Activated CD4-positive, alpha-beta T cell treated with anti-CD3 and anti-CD28 coated beads for 36 hours (primary cell): ENCODE measurements around the gene RAD23A. TPM values are rescaled to one million over a fixed set of nuclear protein-coding genes. Genes with fewer than 3 reads are reported as not detected.
"Not testable (repeated sequence)": the region's sequence is repeated elsewhere in the genome, so short reads cannot be mapped to it uniquely, and the experiment has no call there.

Experiments used
- ATAC-seq: fragments of 200-7000 bp; cut with Tn5 transposase; one replicate; pipeline ENCODE4 v1.10.0; 2021; ENCODE audit warnings: mild to moderate bottlenecking, moderate library complexity
- CTCF ChIA-PET: fragments of 350-600 bp; sonication (Branson Sonifier 250); formaldehyde crosslinking; loops from one replicate; lab custom pipeline; 2021; ENCODE audit warnings: antibody characterized with exemption; lab: Charles Lee
- POLR2A ChIA-PET: fragments of 350-600 bp; sonication (Branson Sonifier 250); formaldehyde crosslinking; loops from one replicate; lab custom pipeline; 2021; ENCODE audit warnings: antibody characterized with exemption, inconsistent platforms; lab: Charles Lee
- DNase-seq: peaks from one replicate; pipeline ENCODE4 v3.0.0-alpha.2; 2020
- H3K27ac Mint-ChIP-seq: one replicate; pipeline ENCODE4 v1.8.0; 2021; ENCODE audit warnings: mixed read lengths
- H3K27me3 Mint-ChIP-seq: one replicate; pipeline ENCODE4 v1.8.0; 2021; ENCODE audit warnings: mixed read lengths
- H3K36me3 Mint-ChIP-seq: one replicate; pipeline ENCODE4 v1.8.0; 2021; ENCODE audit warnings: low read depth, mixed read lengths
- H3K4me1 Mint-ChIP-seq: one replicate; pipeline ENCODE4 v1.8.0; 2021; ENCODE audit warnings: mixed read lengths
- H3K4me3 Mint-ChIP-seq: one replicate; pipeline ENCODE4 v1.8.0; 2021; ENCODE audit warnings: mild to moderate bottlenecking, moderate library complexity, mixed read lengths
- H3K9me3 Mint-ChIP-seq: one replicate; pipeline ENCODE4 v1.8.0; 2021; ENCODE audit warnings: low read depth, mixed read lengths
- intact Hi-C, 2 experiments: fragments of 100-400 bp; cut with DNase I in 1 of 2; cut with micrococcal nuclease in 1 of 2; formaldehyde crosslinking; loops; one replicate each; pipeline versions ENCODE4 v1.14.2 to v1.15.1; 2022 to 2024; cut with DNase I, micrococcal nuclease
- total RNA-seq, 2 experiments: library from RNA; stranded (reverse); gene quantifications; one replicate each; pipeline ENCODE4 v1.2.3, GENCODE V29; 2021

Gene RAD23A
- total RNA-seq, 2 experiments from 2014 or later = 189 to 265 TPM

GRCh38 chr19:12973236-12973635 lies 27.6 kb downstream of the RAD23A start:
- POLR2A ChIA-PET = interaction anchor here (0.6 kb wide), 1 partner anchor 559 kb away, joined by 3 read pairs; no protein-coding TSS in a partner anchor
- no peak overlapping the region for H3K27ac Mint-ChIP-seq
- no peak for DNase-seq
- no peaks in the 10 kb centered on the region for H3K9me3 Mint-ChIP-seq
- intact Hi-C loops = no loop called here
- H3K4me3 Mint-ChIP-seq = no peak overlapping the region
- peaks cover 7% of the 10 kb centered on the region for H3K27me3 Mint-ChIP-seq
- no peak for ATAC-seq
- no peaks in the 10 kb centered on the region for H3K36me3 Mint-ChIP-seq
- H3K4me1 Mint-ChIP-seq = peaks cover 8% of the 10 kb centered on the region
- CTCF ChIA-PET = interaction anchor here (0.6 to 0.8 kb wide), 2 partner anchors 8 to 96 kb away, joined by 3 to 4 read pairs; no protein-coding TSS in a partner anchor

- Mint-ChIP-seq H3K27ac (no peak overlapping the region), H3K4me1 (peaks cover 8% of the 10 kb centered on the region), H3K27me3 (peaks cover 7% of the 10 kb centered on the region), H3K4me3 (no peak overlapping the region), H3K36me3 (no peaks in the 10 kb centered on the region), H3K9me3 (no peaks in the 10 kb centered on the region)
- ATAC-seq (no peak), DNase-seq (no peak)
- ChIA-PET CTCF (interaction anchor here (1.8 to 6.2 kb wide), 2 partner anchors 9 to 120 kb away, joined by 10 to 98 read pairs; no protein-coding TSS in a partner anchor), POLR2A (interaction anchor here (1.6 kb wide), 1 partner anchor 9 kb away, joined by 5 read pairs; no protein-coding TSS in a partner anchor)
- intact Hi-C loops = loop anchor here (5.0 kb wide), 4 partner anchors 58 to 613 kb away; no protein-coding TSS in a partner anchor
These were observed 28.9 kb downstream of the RAD23A start for GRCh38 chr19:12974301-12975220.

- H3K9me3 Mint-ChIP-seq = no peaks in the 10 kb centered on the region
- intact Hi-C loops = loop anchor here (5.0 kb wide), 4 partner anchors 57 to 612 kb away; no protein-coding TSS in a partner anchor
- POLR2A ChIA-PET = interaction anchor here (1.6 kb wide), 1 partner anchor 10 kb away, joined by 5 read pairs; no protein-coding TSS in a partner anchor
- no peak overlapping the region for H3K4me3 Mint-ChIP-seq
- no peak overlapping the region for H3K27ac Mint-ChIP-seq
- H3K4me1 Mint-ChIP-seq = peaks cover 3% of the 10 kb centered on the region
- H3K36me3 Mint-ChIP-seq = no peaks in the 10 kb centered on the region
- DNase-seq (no peak), ATAC-seq (no peak)
- H3K27me3 Mint-ChIP-seq = peaks cover 7% of the 10 kb centered on the region
- CTCF ChIA-PET = interaction anchor here (1.8 to 6.2 kb wide), 3 partner anchors 10 to 119 kb away, joined by 10 to 117 read pairs (median 98); no protein-coding TSS in a partner anchor
These were observed 29.6 kb downstream of the RAD23A start for GRCh38 chr19:12975221-12975741.

GRCh38 chr19:12976109-12976508 lies 30.4 kb downstream of the RAD23A start:
- ChIA-PET POLR2A (interaction anchor here (1.6 kb wide), 1 partner anchor 11 kb away, joined by 5 read pairs; no protein-coding TSS in a partner anchor), CTCF (interaction anchor here (0.5 to 6.2 kb wide), 13 partner anchors 10 to 613 kb away, joined by 3 to 117 read pairs (median 4); no protein-coding TSS in a partner anchor)
- not testable (repeated sequence) for H3K36me3 Mint-ChIP-seq, H3K27me3 Mint-ChIP-seq, H3K4me3 Mint-ChIP-seq, DNase-seq, H3K27ac Mint-ChIP-seq, H3K9me3 Mint-ChIP-seq, ATAC-seq, H3K4me1 Mint-ChIP-seq
- intact Hi-C loops = loop anchor here (5.0 kb wide), 4 partner anchors 56 to 611 kb away; no protein-coding TSS in a partner anchor

GRCh38 chr19:12979974-12980373 lies 34.3 kb downstream of the RAD23A start:
- H3K36me3 Mint-ChIP-seq = no peaks in the 10 kb centered on the region
- no peaks in the 10 kb centered on the region for H3K4me1 Mint-ChIP-seq
- no peaks in the 10 kb centered on the region for H3K9me3 Mint-ChIP-seq
- ChIA-PET POLR2A (interaction anchor here (0.6 kb wide), 2 partner anchors 404 to 614 kb away, joined by 3 to 5 read pairs; partner anchors contain the start of gene ZNF442), CTCF (interaction anchor here (0.6 to 6.2 kb wide), 8 partner anchors 14 to 365 kb away, joined by 3 to 117 read pairs (median 4); no protein-coding TSS in a partner anchor)
- H3K27ac Mint-ChIP-seq = no peak overlapping the region
- ATAC-seq = no peak
- H3K27me3 Mint-ChIP-seq = peaks cover 7% of the 10 kb centered on the region
- no peak overlapping the region for H3K4me3 Mint-ChIP-seq
- no peak for DNase-seq
- intact Hi-C loops = loop anchor here (5.0 kb wide), 4 partner anchors 52 to 607 kb away; no protein-coding TSS in a partner anchor

GRCh38 chr19:12982648-12983047 lies 37.0 kb downstream of the RAD23A start:
- Mint-ChIP-seq H3K9me3 (no peaks in the 10 kb centered on the region), H3K36me3 (no peaks in the 10 kb centered on the region), H3K4me3 (no peak overlapping the region), H3K4me1 (no peaks in the 10 kb centered on the region), H3K27ac (no peak overlapping the region), H3K27me3 (peaks cover 5% of the 10 kb centered on the region)
- DNase-seq = no peak
- intact Hi-C loops = loop anchor here (1.0 kb wide), 6 partner anchors 13 to 111 kb away; partner anchors contain the start of gene NFIX (in 1 of the 2)
- ATAC-seq = no peak
- ChIA-PET CTCF (interaction anchor here (0.7 to 1.6 kb wide), 2 partner anchors 71 to 78 kb away, joined by 3 to 27 read pairs; no protein-coding TSS in a partner anchor), POLR2A (no interaction called here)

- POLR2A ChIA-PET = no interaction called here
- no peaks in the 10 kb centered on the region for H3K9me3 Mint-ChIP-seq
- H3K27me3 Mint-ChIP-seq = peaks cover under 1% of the 10 kb centered on the region
- CTCF ChIA-PET = interaction anchor here (0.7 to 3.6 kb wide), 5 partner anchors 44 to 111 kb away, joined by 3 to 27 read pairs (median 4); no protein-coding TSS in a partner anchor
- no peak for ATAC-seq
- intact Hi-C loops = loop anchor here (1.0 kb wide), 6 partner anchors 12 to 110 kb away; partner anchors contain the start of gene NFIX (in 1 of the 2)
- DNase-seq = no peak
- H3K4me3 Mint-ChIP-seq = no peak overlapping the region
- H3K27ac Mint-ChIP-seq = no peak overlapping the region
- no peaks in the 10 kb centered on the region for H3K4me1 Mint-ChIP-seq
- H3K36me3 Mint-ChIP-seq = no peaks in the 10 kb centered on the region
These were observed 37.4 kb downstream of the RAD23A start for GRCh38 chr19:12983091-12983490.

- intact Hi-C loops = loop anchor here (1.0 kb wide), 6 partner anchors 12 to 110 kb away; partner anchors contain the start of gene NFIX (in 1 of the 2)
- CTCF ChIA-PET = interaction anchor here (0.7 to 3.6 kb wide), 6 partner anchors 44 to 110 kb away, joined by 3 to 27 read pairs (median 6); no protein-coding TSS in a partner anchor
- H3K36me3 Mint-ChIP-seq = no peaks in the 10 kb centered on the region
- DNase-seq (peak; percentile 90), ATAC-seq (peak; percentile 80)
- H3K9me3 Mint-ChIP-seq = no peaks in the 10 kb centered on the region
- no peak overlapping the region for H3K4me3 Mint-ChIP-seq
- no peaks in the 10 kb centered on the region for H3K27me3 Mint-ChIP-seq
- POLR2A ChIA-PET = no interaction called here
- H3K27ac Mint-ChIP-seq = no peak overlapping the region
- H3K4me1 Mint-ChIP-seq = no peaks in the 10 kb centered on the region
These were observed 38.0 kb downstream of the RAD23A start for GRCh38 chr19:12983542-12984142.

GRCh38 chr19:12984143-12984627 lies 38.5 kb downstream of the RAD23A start:
- no peaks in the 10 kb centered on the region for H3K9me3 Mint-ChIP-seq
- intact Hi-C loops = no loop called here
- H3K36me3 Mint-ChIP-seq = no peaks in the 10 kb centered on the region
- ChIA-PET POLR2A (no interaction called here), CTCF (interaction anchor here (0.9 to 3.6 kb wide), 7 partner anchors 43 to 121 kb away, joined by 3 to 27 read pairs (median 4); no protein-coding TSS in a partner anchor)
- no peaks in the 10 kb centered on the region for H3K4me1 Mint-ChIP-seq
- no peak overlapping the region for H3K27ac Mint-ChIP-seq
- H3K4me3 Mint-ChIP-seq = no peak overlapping the region
- ATAC-seq = no peak
- no peak for DNase-seq
- no peaks in the 10 kb centered on the region for H3K27me3 Mint-ChIP-seq

GRCh38 chr19:12984683-12985048 lies 39.0 kb downstream of the RAD23A start:
- Mint-ChIP-seq H3K36me3 (no peaks in the 10 kb centered on the region), H3K4me1 (no peaks in the 10 kb centered on the region), H3K27me3 (no peaks in the 10 kb centered on the region), H3K27ac (no peak overlapping the region), H3K9me3 (no peaks in the 10 kb centered on the region), H3K4me3 (no peak overlapping the region)
- CTCF ChIA-PET = interaction anchor here (1.0 to 3.6 kb wide), 6 partner anchors 19 to 120 kb away, joined by 3 to 21 read pairs (median 6); no protein-coding TSS in a partner anchor
- ATAC-seq (no peak), DNase-seq (no peak)
- intact Hi-C loops = no loop called here
- POLR2A ChIA-PET = no interaction called here
